Stimulated activated CD8-positive, alpha-beta memory T cell treated with anti-CD3 and anti-CD28 coated beads, Interleukin-7, amount 100 ng/mL, for 24 hours (primary cell): ENCODE results near the gene ANTXRL.
"Not testable (repeated sequence)": the region's sequence is repeated elsewhere in the genome, so short reads cannot be mapped to it uniquely, and the experiment has no call there.

Experiments used
- DNase-seq: peaks from one replicate; pipeline ENCODE4 v3.0.0-alpha.2; 2020; ENCODE audit warnings: low read depth

The ANTXRL gene

GRCh38 chr10:46273506-46274477 is 13.0 kb upstream of the ANTXRL start:
- DNase-seq = no peak

GRCh38 chr10:46277840-46278239 is 9.0 kb upstream of the ANTXRL start:
- DNase-seq = no peak

GRCh38 chr10:46282421-46282831 is 4.4 kb upstream of the ANTXRL start:
- not testable (repeated sequence) for DNase-seq

GRCh38 chr10:46282842-46283574 is 3.8 kb upstream of the ANTXRL start:
- peak; percentile 31 for DNase-seq

- DNase-seq = no peak
Observed at GRCh38 chr10:46283580-46284285, 3.1 kb upstream of the ANTXRL start.

GRCh38 chr10:46284286-46285229 is 2.2 kb upstream of the ANTXRL start:
- DNase-seq = peak; percentile 58

- no peak for DNase-seq
Observed at GRCh38 chr10:46285300-46285699, 1.5 kb upstream of the ANTXRL start.

GRCh38 chr10:46285966-46286620 is 704 bp upstream of the ANTXRL start:
- no peak for DNase-seq

GRCh38 chr10:46287846-46288477 is 1.2 kb downstream of the ANTXRL start:
- DNase-seq = no peak

GRCh38 chr10:46288601-46289206 is 1.9 kb downstream of the ANTXRL start:
- no peak for DNase-seq

GRCh38 chr10:46289209-46289810 is 2.5 kb downstream of the ANTXRL start:
- no peak for DNase-seq

GRCh38 chr10:46290101-46290886 is 3.5 kb downstream of the ANTXRL start:
- DNase-seq = no peak

- DNase-seq = no peak
Observed at GRCh38 chr10:46291817-46292572, 5.2 kb downstream of the ANTXRL start.

GRCh38 chr10:46292573-46293023 is 5.8 kb downstream of the ANTXRL start:
- no peak for DNase-seq

GRCh38 chr10:46293228-46293627 is 6.4 kb downstream of the ANTXRL start:
- DNase-seq = no peak

- no peak for DNase-seq
Observed at GRCh38 chr10:46293832-46294640, 7.2 kb downstream of the ANTXRL start.
